ENCODE measurements around the gene ZSCAN32. TPM values are rescaled to one million over a fixed set of nuclear protein-coding genes. Genes with fewer than 3 reads are reported as not detected.

Gene ZSCAN32
- total RNA-seq, 2 donors from 2014 or later = 4.0 to 7.3 TPM

DNA sequence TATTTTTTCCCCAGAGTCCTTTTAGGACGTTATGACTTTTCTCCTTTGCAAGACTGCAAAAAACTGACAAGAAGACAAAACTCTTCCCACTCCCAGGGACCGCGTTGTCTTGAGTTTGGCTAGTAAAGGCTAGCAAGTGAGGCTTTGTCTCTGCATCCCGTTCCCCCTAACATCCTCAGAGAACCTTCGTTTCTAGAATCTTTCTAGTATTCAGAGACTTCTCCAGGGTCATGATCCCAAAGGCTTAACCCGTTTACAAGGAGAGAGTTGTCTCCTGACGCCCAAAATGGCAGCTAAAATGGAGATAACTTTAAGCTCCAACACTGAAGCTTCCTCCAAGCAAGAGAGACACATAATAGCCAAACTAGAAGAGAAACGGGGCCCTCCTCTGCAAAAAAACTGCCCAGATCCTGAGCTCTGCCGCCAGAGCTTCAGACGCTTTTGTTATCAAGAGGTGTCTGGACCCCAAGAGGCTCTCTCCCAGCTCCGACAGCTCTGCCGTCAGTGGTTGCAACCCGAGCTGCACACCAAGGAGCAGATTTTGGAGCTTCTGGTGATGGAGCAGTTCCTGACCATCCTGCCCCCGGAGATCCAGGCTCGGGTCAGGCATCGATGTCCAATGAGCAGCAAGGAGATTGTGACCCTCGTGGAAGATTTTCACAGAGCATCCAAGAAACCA lies 1.1 kb upstream of the ZSCAN32 start:
- peaks cover 0 to 27% (median 0%) of the 10 kb centered on the region in 3 donors for H3K9me3 ChIP-seq
- intact Hi-C loops (cut with DNase I) = no loop called here
- no peak for DNase-seq
- H3K27ac ChIP-seq = peak overlapping the region; percentile 76 to 86 (median 80)
- H3K36me3 ChIP-seq (replicated peaks in 1 of 2; ENCODE audit: insufficient read depth in 1 of 2, low read depth in 2 of 2) = peaks cover 20% of the 10 kb centered on the region in 2 donors
- peaks cover 20% of the 10 kb centered on the region for H3K4me1 ChIP-seq
- no peak for ATAC-seq
- TF ChIP-seq, protein P1, sequence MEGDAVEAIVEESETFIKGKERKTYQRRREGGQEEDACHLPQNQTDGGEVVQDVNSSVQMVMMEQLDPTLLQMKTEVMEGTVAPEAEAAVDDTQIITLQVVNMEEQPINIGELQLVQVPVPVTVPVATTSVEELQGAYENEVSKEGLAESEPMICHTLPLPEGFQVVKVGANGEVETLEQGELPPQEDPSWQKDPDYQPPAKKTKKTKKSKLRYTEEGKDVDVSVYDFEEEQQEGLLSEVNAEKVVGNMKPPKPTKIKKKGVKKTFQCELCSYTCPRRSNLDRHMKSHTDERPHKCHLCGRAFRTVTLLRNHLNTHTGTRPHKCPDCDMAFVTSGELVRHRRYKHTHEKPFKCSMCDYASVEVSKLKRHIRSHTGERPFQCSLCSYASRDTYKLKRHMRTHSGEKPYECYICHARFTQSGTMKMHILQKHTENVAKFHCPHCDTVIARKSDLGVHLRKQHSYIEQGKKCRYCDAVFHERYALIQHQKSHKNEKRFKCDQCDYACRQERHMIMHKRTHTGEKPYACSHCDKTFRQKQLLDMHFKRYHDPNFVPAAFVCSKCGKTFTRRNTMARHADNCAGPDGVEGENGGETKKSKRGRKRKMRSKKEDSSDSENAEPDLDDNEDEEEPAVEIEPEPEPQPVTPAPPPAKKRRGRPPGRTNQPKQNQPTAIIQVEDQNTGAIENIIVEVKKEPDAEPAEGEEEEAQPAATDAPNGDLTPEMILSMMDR (IDR thresholded peaks at IDR 0.05) = no peak
- TF ChIP-seq POLR2A (IDR thresholded peaks at IDR 0.05) = no peak
- WGBS, 2 donors = 35 to 37% methylated on average over 12 to 17 of the region's 17 CpGs
- H3K27me3 ChIP-seq = no peaks in the 10 kb centered on the region
- peak overlapping the region; percentile 98 to 100 for H3K4me3 ChIP-seq

DNA sequence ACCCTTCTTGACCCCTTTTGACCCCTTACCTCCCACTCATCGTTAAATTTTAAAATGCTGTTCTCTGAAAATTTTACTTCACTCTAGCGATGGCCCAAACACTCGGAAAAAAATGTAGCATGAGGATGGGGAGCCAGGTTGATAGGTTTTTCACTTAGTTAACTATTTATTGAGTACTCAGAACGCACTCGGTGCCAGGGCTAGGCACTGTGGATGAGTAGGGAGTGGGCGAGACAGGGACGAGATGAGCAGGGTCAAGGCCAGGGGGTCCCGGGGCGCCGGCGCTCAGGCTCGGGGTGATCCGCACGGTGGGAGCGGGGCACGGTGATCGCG lies 392 bp downstream of the ZSCAN32 start:
- 0% methylated on average over 8 to 18 of the region's 18 CpGs for WGBS, 2 donors
- TF ChIP-seq POLR2A (IDR thresholded peaks at IDR 0.05) = no peak
- TF ChIP-seq, protein P1 (IDR thresholded peaks at IDR 0.05) = no peak
- Histone ChIP-seq H3K4me3 (peak overlapping the region; percentile 98 to 100), H3K27ac (peak overlapping the region; percentile 46 to 86 (median 84)), H3K4me1 (peaks cover 20% of the 10 kb centered on the region), H3K27me3 (no peaks in the 10 kb centered on the region), H3K9me3 (peaks cover 0 to 21% (median 0%) of the 10 kb centered on the region in 3 donors), H3K36me3 (replicated peaks in 1 of 2; ENCODE audit: insufficient read depth in 1 of 2, low read depth in 2 of 2) (peaks cover 14% of the 10 kb centered on the region in 2 donors)
- ATAC-seq (no peak), DNase-seq (no peak)
- intact Hi-C loops (cut with DNase I) = no loop called here

DNA sequence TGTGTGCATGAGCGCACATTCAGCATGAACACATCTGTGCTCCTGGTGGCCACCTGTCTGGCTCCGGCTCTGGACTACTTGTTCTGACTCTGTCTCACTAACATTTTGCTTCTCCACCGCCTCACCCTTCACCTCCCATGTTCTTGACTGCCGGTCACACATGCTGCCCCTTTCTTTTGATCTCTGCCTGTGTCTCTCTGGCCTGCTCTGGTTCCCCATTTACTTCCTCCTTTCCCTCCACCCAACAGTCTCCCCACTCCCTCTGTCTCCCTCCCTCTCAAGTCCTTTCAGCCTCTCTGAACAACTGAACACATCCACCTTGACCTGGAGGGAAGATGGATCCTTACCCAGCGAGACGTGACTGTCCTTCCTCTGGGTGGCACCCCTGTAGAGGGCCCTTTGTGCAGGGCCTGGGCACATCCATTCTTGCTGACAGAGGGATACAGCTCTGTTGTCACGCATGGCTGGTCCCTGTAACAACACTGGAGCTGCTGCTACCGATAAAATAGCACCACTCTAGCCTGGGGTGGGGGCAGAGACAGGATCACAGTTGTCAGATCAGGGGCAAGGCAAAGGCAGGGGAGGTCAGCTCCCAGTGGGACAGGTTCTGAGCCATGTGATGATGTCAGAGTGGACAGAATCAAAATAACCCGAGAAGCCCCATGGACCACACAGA lies 11.0 kb downstream of the ZSCAN32 start:
- Histone ChIP-seq H3K9me3 (peaks cover 0 to 48% (median 0%) of the 10 kb centered on the region in 3 donors), H3K27ac (no peak overlapping the region), H3K4me1 (no peaks in the 10 kb centered on the region), H3K27me3 (no peaks in the 10 kb centered on the region), H3K4me3 (no peak overlapping the region), H3K36me3 (replicated peaks in 1 of 2; ENCODE audit: insufficient read depth in 1 of 2, low read depth in 2 of 2) (peaks cover 30% of the 10 kb centered on the region in 2 donors)
- intact Hi-C loops (cut with DNase I) = no loop called here
- 84 to 91% methylated on average over 9 of the region's 9 CpGs for whole genome bisulfite sequencing, 2 donors
- no peak for TF ChIP-seq POLR2A (IDR thresholded peaks at IDR 0.05)
- TF ChIP-seq, protein P1 (IDR thresholded peaks at IDR 0.05) = no peak
- ATAC-seq = no peak
- no peak for DNase-seq

DNA sequence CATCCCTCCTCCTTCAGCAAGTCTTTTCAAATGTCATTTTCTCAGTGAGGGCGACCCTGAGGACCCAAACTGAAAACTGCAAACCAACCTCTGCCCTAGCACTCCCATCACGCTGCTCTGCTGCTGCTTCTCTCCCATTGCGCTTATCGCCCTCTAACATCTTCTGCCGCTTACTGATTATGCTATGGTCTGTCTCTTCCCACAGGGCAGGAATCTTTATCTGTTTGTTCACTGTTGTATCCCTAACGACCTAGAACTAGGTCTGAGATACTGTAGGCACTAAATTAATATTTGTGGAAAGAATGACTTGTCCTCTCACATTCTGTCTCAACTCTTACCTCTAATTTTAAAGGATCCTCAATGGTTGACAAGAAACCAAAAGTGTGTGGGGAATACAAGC lies 12.5 kb downstream of the ZSCAN32 start:
- Histone ChIP-seq H3K27ac (no peak overlapping the region), H3K9me3 (peaks cover 0 to 59% (median 3%) of the 10 kb centered on the region in 3 donors), H3K4me1 (no peaks in the 10 kb centered on the region), H3K4me3 (no peak overlapping the region), H3K36me3 (replicated peaks in 1 of 2; ENCODE audit: insufficient read depth in 1 of 2, low read depth in 2 of 2) (peaks cover 40 to 43% of the 10 kb centered on the region in 2 donors), H3K27me3 (no peaks in the 10 kb centered on the region)
- WGBS, 2 donors = 93 to 94% methylated on average over 6 of the region's 6 CpGs
- TF ChIP-seq, protein P1 (IDR thresholded peaks at IDR 0.05) = no peak
- no peak for TF ChIP-seq POLR2A (IDR thresholded peaks at IDR 0.05)
- no peak for ATAC-seq
- no peak for DNase-seq
- intact Hi-C loops (cut with DNase I) = no loop called here
